ENCODE results near the gene PAOX.
"Not testable (repeated sequence)": the region's sequence is repeated elsewhere in the genome, so short reads cannot be mapped to it uniquely, and the experiment has no call there.

The PAOX gene

DNA sequence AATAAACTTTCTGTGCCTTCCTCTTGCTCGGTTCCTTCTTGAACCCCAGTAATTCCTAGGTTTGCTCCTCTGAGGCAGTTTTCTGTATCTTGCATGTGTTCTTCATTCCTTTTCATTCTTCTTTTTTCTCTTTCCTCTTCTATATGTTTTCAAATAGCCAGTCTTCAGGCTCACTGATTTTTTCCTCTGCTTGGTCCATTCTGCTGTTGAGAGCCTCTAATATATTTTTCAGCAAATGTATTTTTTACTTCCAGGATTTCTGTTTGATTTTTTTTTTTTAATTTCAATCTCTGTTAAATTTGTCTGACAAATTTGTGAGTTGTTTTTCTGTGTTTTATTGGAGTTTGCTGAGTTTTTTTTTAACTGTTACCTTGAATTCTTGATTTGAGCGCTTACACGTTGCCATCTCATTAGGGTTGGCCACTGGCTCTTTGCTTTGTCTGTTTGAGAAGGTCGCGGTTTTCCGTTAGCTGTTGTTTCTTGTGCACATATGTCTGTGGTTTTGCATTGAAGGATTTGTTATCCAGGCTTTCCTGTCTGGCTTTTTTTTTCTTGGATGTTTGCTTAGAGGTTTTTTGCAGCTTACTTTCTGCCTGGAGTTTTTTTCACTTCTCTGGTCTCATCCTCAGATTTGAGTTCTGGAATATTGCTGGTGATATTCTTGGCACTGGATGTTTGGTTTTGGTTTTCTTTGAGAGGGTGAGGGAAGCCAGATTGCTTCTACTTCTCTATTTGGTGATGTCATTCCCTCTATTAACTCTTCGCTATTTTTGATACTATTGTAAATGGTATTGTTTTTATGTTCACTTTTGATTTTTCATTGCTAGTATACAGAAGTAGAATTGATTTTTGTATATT, 32.7 kb downstream of the PAOX start:
- DNase-seq (ENCODE audit: low read depth) = no peak

DNA sequence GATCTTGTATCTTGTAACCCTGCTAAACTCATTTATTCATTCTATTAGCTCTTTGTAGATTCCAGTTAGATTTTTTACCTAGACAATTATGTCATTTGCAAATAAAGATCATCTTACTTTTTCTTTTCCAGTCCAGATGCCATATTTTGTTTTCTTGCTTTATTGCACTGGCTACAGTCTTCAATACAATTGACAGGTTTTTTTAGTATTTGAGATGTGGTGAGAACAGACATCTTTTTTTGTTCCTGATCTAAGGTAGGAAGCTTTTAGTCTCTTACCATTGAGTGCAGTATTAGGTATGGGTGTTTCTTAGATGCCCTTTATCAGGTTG, 33.3 kb downstream of the PAOX start:
- no peak for DNase-seq (ENCODE audit: low read depth)

DNA sequence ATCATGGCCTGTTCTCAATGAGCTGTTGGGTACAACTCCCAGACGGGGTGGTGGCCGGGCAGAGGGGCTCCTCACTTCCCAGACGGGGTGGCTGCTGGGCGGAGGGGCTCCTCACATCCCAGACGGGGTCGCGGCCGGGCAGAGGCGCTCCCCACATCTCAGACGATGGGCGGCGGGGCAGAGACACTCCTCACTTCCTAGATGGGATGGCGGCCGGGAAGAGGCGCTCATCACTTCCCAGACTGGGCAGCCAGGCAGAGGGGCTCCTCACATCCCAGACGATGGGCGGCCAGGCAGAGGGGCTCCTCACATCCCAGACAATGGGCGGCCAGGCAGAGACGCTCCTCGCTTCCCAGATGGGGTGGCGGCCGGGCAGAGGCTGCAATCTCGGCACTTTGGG, 35.3 kb downstream of the PAOX start:
- DNase-seq (ENCODE audit: low read depth) = not testable (repeated sequence)

DNA sequence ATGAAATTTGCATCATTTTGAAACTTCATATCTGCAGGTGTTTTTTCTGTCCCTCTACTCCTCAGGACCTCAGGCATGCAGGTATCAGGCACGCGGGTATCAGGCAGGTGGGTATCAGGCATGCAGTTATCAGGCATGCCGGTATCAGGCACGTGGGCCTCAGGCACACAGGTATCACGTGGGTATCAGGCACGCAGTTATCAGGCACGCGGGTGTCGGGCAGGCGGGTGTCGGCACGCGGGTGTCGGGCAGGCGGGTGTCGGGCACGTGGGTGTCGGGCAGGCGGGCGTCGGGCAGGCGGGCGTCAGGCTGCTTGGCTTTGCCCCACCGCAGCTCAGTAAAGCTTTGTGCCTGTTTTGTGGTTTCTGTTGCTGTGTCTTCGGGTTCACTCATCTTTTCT, 36.7 kb downstream of the PAOX start:
- no peak for DNase-seq (ENCODE audit: low read depth)

DNA sequence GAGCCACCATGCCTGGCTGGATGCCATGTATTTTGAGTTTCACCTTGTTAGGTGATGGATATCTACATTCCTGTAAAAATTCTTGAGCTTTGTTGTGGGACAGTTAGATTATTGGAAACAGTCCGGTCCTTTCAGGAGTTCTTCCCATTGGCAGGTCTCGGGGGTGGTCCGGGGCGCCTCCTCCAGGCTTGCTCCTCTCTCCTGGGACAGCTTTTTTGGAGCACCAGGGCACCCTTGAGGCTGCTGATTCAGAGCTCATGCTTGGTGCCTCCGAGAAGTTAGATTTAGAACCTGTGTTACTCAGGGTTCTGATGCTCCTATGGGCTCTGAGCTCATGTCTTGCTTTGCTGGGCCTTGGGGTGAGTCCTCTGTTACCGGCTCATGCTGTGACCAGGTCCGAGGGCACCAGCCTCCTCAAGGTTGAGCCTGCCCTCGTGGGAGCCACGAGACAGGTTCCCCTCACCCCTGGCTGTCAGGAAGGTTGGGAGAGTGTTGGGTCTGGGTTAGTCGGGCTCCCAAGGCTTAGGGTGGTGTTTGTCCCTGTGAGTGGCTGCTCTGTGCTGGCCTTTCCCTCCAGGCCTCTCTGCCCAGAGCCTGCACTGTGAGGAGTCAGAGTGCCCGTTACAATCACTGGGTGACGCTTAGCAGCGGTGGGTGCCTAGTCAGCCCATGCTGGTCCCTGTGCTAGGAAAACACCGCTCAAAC, 39.4 kb downstream of the PAOX start:
- DNase-seq (ENCODE audit: low read depth) = no peak

DNA sequence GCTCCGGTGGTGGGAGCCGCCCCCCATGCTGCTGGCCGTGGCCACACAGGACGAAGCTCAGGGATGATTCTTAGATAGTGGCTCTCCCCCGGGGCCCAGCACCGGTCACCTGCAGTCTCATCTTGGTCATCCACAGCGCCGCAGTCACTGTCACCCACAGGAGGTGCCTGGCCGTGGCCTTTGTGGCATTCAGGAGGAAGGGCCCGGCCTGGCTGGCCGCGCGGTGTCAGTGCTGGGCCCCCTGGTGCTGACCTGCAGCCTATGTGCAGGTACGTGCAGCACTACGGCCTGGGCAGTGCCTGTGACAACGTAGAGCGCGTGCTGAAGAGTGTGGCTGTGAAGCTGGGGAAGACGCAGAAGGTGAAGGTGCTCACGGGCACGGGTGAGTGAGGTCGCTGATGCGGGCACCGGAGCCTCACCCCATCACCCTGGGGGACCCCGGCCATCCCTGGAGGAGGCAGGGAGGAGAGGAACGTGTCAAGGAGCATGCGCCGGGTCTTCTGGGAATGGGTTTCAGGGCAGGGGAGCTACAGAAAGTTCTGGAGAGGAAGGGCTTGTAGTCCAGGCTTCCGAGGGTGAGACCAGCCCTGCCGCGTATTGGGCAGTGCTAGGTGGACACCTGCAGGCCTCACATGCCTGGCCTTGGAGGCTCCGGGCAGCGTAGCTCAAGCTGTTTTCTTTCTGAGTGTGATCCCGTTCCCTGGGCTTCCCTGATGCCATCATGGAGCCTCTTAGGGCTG, 40.3 kb downstream of the PAOX start:
- no peak for DNase-seq (ENCODE audit: low read depth)

DNA sequence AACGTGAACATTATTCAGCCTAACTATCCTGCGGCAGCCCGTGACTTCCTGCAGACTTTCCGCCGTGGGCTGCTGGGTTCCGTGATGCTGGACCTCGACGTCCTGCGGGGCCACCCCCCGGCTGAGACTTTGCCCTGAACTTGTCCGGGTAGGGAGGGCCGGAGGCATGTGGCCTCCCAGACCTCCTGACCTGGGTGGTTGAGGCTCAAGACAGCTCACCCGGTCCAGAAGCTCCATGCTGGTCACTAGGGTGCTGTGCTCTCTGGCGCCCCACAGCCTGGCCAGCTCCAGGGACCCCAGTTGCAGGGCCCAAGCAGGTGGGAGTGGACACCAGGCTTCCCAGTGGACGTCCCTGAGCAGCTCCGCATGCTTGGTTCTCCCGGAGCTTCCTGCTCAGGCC, 41.0 kb downstream of the PAOX start:
- no peak for DNase-seq (ENCODE audit: low read depth)

DNA sequence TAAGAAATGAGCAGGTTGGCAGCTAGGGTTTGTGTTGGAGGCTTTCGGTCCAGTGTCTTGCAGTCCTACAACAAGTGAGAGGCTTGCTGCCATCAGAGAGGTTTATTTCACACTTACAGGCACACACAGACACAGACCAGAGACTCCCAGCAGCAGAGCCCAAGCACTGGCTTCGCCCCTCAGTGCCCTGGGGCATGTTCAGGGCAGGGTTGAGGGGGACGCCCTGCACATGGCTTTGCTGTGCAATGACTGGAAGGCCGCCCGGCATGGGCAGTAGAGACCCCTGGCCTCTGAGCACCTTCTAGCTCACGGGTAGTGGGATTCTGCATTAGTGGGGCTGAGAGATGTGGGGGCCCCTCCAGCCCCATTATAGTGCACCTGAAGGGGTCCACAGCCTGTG, 41.5 kb downstream of the PAOX start:
- DNase-seq (ENCODE audit: low read depth) = no peak

DNA sequence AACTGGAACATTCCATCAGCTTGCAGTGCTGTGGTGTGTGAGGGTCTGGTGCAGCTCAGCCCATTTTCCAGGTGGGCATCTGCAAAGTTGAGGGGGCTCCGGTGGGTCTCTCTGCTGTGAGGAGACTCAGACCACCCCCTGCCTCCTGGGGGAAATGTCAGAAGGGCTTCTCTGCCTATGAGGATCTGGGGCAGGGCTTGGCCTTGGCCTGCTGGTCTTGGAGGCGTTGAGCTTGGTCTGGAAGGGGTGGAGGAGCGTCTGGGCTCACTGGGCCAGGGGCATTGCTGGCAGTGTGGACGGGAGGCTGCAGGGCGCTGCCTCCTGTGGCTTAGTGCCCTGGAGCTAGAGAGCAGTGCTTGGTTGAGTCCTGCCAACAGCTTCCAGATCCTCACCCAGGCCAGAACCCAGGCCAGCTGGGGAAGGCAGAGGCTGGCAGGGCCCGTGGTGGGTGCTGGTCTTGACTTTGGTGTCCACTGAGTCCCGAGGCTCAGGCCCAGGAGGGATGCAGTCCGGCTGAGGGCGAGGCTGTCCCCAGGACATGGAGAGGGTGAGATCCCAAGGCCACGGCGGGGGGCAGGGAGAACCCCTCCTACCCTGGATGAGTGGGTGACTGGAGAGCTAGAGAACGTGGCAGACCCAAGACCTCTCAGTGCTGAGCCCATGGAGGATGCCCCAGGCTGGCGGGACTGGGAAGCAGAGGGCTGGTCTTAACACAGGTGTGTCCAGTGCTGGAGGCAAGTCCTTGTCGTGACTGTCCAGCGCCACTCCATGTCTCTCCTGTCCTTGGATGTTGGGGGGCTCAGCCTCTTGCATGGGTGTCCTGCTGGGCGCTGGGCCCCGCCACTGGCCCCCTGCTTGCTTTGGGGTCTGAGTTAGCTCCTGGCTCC, 42.5 kb downstream of the PAOX start:
- DNase-seq (ENCODE audit: low read depth) = no peak

DNA sequence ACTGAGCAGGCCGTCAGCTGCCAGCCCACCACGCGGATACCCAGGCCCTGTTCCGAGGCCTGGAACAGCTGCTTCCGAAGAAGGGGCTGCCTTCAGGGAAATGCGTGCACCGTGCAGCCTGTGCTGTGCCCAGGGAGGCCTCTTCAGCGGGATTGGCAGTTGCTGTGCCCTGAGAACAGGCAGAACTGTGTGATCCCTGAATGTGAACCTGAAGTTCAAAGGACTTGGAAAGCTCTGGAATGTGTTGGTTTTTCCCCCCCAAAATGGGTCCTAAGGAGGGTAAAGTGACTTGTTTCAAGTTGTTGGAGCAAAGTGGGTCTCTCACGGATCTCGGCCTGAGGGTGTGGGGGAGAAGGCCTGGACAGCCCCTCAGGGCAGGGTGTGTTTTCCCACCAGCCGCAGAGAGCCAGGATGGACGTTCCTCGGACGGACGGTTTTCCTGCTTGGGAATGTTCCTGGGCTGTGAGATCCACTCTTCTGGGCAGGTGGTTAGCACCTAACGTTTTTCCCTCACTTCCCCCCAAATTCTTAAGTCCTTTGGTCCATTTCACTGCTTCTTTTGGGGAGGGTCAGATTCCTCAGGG, 43.3 kb downstream of the PAOX start:
- DNase-seq (ENCODE audit: low read depth) = no peak

DNA sequence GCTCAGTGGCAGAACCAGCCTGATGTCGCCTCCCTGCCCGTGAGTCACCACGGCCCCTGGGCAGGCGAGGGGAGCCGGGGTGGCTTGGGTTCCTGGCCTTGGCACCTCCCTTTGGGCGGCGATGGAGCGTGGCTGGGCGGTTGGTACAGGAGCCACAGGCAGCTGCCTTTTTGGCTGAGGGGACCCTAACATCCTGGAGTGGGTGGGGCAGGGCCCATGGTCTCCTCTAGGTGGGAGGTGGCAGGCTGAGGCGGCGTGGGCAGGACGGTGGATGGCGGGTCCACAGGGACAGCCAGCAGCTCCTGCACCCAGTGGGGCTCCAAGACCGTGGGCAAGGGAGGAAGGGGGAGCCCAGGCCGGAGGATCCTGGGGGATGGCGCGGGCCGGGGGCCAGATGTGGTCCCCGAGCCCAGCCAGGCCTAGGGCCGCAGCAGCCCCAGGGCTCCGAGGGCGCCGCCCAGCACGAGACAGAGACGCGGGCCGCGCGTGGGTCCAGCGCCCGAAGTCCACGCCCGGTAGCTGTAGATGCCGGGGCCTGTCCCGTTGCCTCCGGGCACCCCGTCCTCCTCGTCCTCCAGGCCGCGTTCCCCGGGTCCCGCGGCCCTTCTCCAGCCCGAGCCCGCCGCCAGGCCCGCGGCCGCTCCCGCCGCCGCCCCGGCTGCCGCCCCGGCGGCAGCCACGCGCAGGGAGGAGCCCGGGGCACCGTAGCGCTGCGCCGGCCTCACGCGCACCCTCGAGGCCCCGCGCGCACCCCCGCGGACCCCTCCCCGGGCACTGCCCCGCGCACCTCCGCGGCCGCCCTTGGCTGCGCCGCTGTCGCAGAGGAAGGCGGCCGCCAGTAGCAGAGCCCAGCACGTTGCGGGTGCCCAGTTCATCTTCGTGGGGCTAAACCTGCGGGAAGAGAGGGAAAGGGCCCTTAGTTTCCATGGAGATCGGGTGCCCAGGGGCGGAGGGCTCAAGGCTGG, 44.0 kb downstream of the PAOX start:
- no peak for DNase-seq (ENCODE audit: low read depth)

DNA sequence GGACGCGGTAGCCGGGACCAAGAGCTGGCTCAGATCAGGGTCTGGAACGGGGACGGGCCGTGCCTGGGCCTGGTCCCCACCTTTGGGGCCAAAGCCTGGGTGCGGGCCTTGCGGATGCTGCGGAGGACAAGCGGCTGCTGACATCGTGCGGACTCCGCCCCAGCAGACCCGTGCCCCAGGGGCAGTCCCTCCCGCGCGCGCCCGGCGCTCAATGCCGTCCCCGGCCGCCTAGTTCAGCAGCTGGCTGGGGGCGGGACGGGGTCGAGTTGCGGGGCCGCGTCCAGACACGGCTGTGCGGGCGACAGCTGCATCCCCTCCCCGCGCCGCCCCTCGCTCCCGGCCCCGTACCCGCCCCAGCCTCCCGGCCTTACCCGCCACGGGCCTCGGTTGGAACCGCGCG, 45.0 kb downstream of the PAOX start:
- not testable (repeated sequence) for DNase-seq (ENCODE audit: low read depth)

DNA sequence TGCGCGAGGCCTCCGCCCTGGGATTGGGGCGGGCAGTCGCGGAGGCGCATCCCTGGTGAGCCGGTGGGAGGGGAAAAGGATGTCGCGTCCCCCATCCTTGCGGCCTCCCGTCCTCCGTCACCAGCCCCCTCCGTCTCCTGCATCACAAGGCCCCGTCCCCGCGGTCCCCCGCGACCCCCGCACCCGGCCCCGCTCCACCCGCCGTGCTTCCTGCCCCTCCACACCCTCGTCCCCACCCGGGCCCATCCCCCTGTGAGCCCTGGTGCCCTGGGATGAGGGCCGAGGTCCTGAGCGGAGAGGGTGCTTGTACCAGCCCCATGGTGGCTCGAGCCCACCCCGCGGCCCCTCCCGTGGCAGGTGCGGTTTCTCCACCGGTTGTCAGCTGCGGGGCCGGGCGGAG, 45.5 kb downstream of the PAOX start, which contains the start of gene SPRN:
SPRN (minus strand) TSS at position 25 of the 400 bp plus-strand sequence. CDS start 944 bp downstream, outside the sequence.
- not testable (repeated sequence) for DNase-seq (ENCODE audit: low read depth)

DNA sequence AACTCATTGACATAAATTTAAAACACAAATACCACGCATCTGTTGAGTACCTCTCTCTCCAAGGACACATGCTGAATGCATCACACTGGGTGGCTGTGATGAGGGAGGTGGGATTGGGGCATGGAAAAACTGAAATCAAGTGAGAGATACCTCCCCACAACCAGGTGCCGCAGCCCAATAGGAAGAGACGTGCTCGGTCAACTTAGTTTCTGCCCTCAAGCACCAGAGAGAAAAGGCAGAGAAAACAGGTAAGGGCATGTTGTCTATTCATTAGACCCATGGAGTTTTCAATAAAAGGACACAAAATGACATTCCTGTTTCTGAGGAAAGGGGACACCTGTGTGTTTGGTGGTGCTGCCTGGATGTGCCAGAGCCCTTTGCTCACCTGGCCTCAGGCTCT, 50.5 kb downstream of the PAOX start:
- not testable (repeated sequence) for DNase-seq (ENCODE audit: low read depth)

DNA sequence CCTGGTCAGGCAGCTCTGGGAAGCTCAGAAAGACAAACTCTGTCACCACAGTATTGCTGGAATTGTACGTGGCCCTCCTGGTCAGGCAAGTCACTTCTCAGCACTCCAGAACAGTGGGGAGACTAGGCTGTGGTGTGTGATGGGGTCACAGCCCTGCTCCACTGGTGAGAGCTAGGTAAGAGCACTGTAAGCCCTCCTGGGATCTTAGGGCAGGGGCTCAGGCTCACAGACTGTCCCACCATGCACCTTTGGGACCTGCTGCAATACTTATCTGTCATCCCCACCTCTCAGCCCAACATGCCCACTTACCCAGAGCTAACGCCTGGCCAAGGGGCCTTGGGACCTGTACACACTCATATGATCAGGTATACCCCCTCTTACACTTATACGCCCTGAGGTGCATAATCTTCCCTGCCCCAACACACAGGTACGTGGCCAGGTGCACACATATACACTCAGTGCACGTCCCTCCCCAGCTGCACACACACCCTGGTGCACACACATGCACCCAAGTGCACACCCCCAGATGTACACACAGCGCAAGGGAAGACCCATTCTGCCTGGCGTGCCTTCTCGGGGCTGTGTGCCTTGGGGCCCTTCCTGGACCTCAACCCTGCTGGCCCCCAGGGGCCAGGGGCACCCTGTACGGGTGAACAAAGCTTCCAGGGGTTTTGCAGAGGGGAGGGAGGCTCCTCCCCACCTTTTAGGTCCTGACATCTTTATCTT, 53.0 kb downstream of the PAOX start:
- DNase-seq (ENCODE audit: low read depth) = not testable (repeated sequence)

DNA sequence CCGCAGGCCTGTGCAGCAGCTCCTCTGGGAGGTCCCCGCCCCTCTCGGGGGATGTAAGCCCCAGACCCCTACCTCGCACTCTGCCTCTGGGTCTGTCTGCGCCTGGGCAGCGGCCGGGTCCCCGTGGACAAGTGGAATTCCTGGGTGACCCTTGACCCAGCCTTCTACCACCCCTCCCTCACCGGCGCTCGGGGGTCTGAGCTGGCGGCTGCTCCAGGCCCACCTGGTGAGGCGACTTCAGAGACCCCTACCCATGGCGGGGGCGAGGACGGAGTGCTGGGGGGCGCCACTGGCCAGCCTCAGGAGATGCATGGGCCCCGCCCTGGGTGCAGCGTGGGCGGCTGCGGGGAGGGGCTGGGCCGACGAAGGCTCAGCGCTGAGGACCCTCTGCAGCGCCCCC, 53.7 kb downstream of the PAOX start:
- DNase-seq (ENCODE audit: low read depth) = not testable (repeated sequence)

DNA sequence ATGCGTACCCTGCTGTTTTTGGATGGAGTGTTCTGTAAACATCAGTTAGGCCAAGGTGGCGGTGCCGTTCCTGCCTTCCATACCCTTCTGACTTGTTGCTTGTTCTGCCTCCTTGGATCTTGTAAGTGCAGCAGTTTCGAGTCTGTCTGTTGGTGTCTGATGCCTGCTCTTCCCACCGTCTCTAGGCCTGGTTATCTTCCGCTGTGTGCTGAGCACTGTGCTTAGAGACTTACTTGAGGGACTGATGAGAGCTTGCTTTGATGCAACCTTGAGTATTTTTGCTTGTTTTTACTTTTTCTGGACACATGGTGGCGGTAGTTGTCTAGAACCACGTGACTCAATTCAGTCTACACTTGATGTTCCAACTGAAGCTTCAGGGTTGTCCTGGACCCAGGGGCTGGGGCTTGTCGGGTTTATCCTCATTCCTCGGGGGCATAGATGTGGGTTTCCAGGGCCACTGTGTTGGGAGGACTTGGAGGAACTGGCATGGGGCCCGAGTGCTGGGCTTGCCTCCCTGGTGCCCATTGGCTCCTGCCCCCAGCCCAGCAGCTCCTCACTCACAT, 59.7 kb downstream of the PAOX start:
- DNase-seq (ENCODE audit: low read depth) = peak; percentile 17

DNA sequence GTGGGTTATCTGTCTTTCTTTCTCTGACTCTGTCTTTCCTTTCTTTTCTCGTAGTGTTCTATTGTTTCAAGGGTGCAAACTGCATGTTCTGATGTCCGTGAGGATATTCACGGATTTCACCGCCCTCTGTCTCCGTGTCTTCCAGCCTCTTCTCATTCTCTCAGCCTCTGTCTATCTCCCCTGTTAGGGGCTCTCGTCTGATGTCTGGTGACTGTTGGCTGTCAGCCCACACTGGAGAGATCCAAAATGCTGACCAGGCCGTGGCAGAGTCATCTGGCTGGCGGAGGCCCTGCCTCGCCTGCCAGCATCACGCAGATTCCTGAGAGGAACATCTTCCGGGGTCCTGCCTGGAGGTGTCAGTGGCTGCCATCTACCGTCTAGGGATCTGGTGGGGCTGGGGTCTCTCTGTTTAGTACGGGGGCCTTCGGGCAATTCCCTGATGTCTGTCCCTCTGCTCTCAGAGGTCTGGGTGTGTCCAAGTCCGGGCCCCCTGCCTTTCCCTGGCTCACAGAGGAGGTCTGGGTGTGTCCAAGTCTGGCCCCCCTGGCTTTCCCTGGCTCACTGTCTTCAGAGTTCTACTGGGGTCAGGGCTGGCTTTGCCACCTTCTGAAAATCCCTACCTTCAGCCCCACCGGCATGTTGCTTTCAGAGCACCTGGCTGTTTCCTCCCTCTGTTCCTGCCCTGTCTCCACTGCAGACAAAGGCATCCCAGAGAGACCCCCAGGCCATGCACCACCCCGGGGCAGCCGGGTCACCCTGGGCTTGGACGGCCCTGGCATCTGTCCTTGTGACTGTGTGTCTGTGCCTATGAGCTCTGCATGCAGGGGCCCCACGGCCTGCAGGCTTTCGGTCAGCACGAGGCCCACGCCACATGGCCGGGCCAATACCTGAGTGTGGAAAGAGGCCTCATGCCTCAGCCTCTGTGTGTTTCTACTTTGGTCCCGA, 60.7 kb downstream of the PAOX start:
- no peak for DNase-seq (ENCODE audit: low read depth)

Data from CMK (cell line).